Liver (tissue), 9 donors: ENCODE data around the gene RNF135. TPM values are rescaled to one million over a fixed set of nuclear protein-coding genes. Genes with fewer than 3 reads are reported as not detected.

Experiments used
- DNase-seq: peaks from one replicate; pipeline ENCODE4 v3.0.0-alpha.2; 2017; ENCODE audit warnings: low spot score
- H3K27ac ChIP-seq, 2 donors: one replicate each; pipeline ENCODE4 v1.7.0; 2013; ENCODE audit warnings: inconsistent platforms in 2 of 2, low read length in 2 of 2, control low read depth in 1 of 2, low read depth in 1 of 2, mild to moderate bottlenecking in 1 of 2
- H3K27me3 ChIP-seq, 4 donors: one replicate each; pipeline versions ENCODE4 v1.6.1 to v1.7.0; 2013; ENCODE audit warnings: low read length in 3 of 4, inconsistent platforms in 1 of 4, mild to moderate bottlenecking in 1 of 4, moderate library complexity in 1 of 4; ENCODE audit not compliant: control insufficient read depth in 4 of 4, insufficient read depth in 4 of 4
- H3K36me3 ChIP-seq, 4 donors: one replicate each; pipeline versions ENCODE4 v1.6.1 to v1.7.0; 2013; ENCODE audit warnings: low read length in 3 of 4, mild to moderate bottlenecking in 3 of 4, low read depth in 1 of 4, moderate library complexity in 1 of 4; ENCODE audit not compliant: control insufficient read depth in 4 of 4, insufficient read depth in 3 of 4
- H3K4me1 ChIP-seq, 4 donors: one replicate each; pipeline versions ENCODE4 v1.6.1 to v1.7.0; 2013; ENCODE audit warnings: low read length in 3 of 4, mild to moderate bottlenecking in 3 of 4, moderate library complexity in 1 of 4; ENCODE audit not compliant: control insufficient read depth in 4 of 4, insufficient read depth in 4 of 4
- H3K4me3 ChIP-seq, 3 donors: one replicate each; pipeline versions ENCODE4 v1.6.1 to v1.7.0; 2013; ENCODE audit warnings: low read length in 3 of 3, control low read depth in 1 of 3, low read depth in 1 of 3, mild to moderate bottlenecking in 1 of 3
- H3K9ac ChIP-seq, 2 donors: one replicate each; pipeline ENCODE4 v1.7.0; 2013; ENCODE audit warnings: low read length in 2 of 2, mild to moderate bottlenecking in 2 of 2, moderate library complexity in 2 of 2, control low read depth in 1 of 2, low read depth in 1 of 2
- H3K9me3 ChIP-seq, 4 donors: one replicate each; pipeline versions ENCODE4 v1.6.1 to v1.7.0; 2013; ENCODE audit warnings: low read length in 3 of 4; ENCODE audit not compliant: control insufficient read depth in 4 of 4
- EGR1 ChIP-seq, 2 donors: IDR thresholded peaks; 2 replicates each; pipeline ENCODE4 v1.6.1; 2016 to 2018; ENCODE audit warnings: antibody characterized with exemption in 2 of 2, low read depth in 2 of 2
- FOXA1 ChIP-seq: IDR thresholded peaks from 2 replicates; pipeline ENCODE4 v1.6.1; 2016; ENCODE audit warnings: antibody characterized with exemption
- FOXA2 ChIP-seq: IDR thresholded peaks from 2 replicates; pipeline ENCODE4 v1.6.1; 2016; ENCODE audit warnings: antibody characterized with exemption
- GABPA ChIP-seq, 2 donors: IDR thresholded peaks in 1 of 2; conservative IDR thresholded peaks in 1 of 2; 2 replicates each; pipeline ENCODE4 v1.6.1; 2016; ENCODE audit warnings: antibody characterized with exemption in 2 of 2, mild to moderate bottlenecking in 1 of 2, moderate library complexity in 1 of 2
- HNF4A ChIP-seq, 2 donors: conservative IDR thresholded peaks; 2 replicates each; pipeline ENCODE4 v1.6.1; 2016; ENCODE audit warnings: antibody characterized with exemption in 2 of 2, mild to moderate bottlenecking in 2 of 2
- HNF4G ChIP-seq: IDR thresholded peaks from 2 replicates; pipeline ENCODE4 v1.6.1; 2016; ENCODE audit warnings: antibody characterized with exemption
- JUND ChIP-seq, 2 donors: IDR thresholded peaks; 2 replicates each; pipeline ENCODE4 v1.6.1; 2016; ENCODE audit warnings: antibody characterized with exemption in 2 of 2
- NR2F2 ChIP-seq: IDR thresholded peaks from 2 replicates; pipeline ENCODE4 v1.6.1; 2016; ENCODE audit warnings: antibody characterized with exemption
- RAD21 ChIP-seq, 2 donors: IDR thresholded peaks; 2 replicates each; pipeline ENCODE4 v1.6.1; 2016; ENCODE audit warnings: antibody characterized with exemption in 2 of 2, mild to moderate bottlenecking in 2 of 2
- RXRA ChIP-seq, 2 donors: IDR thresholded peaks; 2 replicates each; pipeline ENCODE4 v1.6.1; 2017 to 2018; ENCODE audit warnings: antibody characterized with exemption in 2 of 2, mild to moderate bottlenecking in 1 of 2
- SP1 ChIP-seq: IDR thresholded peaks from 2 replicates; pipeline ENCODE4 v1.6.1; 2018; ENCODE audit warnings: antibody characterized with exemption, mild to moderate bottlenecking
- TAF1 ChIP-seq: conservative IDR thresholded peaks from 2 replicates; pipeline ENCODE4 v1.6.1; 2016; ENCODE audit warnings: antibody characterized with exemption, mild to moderate bottlenecking
- YY1 ChIP-seq: IDR thresholded peaks from 2 replicates; pipeline ENCODE4 v1.6.1; 2016; ENCODE audit warnings: antibody characterized with exemption, mild to moderate bottlenecking
- WGBS: extraction: QIAGEN DNeasy Blood & Tissue Kit; methylation state at CpG from one replicate; pipeline ENCODE4 v1.1.7; 2013; 5-methylcytosine and 5-hydroxymethylcytosine counted together
- polyA plus RNA-seq, 2 donors: library from polyadenylated mRNA; stranded (reverse) in 1 of 2; unstranded in 1 of 2; fragments of 200-250 nt in 1 of 2; fragments of >200 nt in 1 of 2; fragmentation: Nextera tagmentation in 1 of 2; extraction: Ambion mirVana in 1 of 2; gene quantifications; one replicate each; pipeline versions ENCODE4 v1.2.1 to v1.2.3, GENCODE V29; 2013 to 2015
- total RNA-seq, 2 donors: library from RNA; depleted of rRNA; stranded (reverse); fragments of >200 nt; gene quantifications; one replicate each; pipeline ENCODE4 v1.2.3, GENCODE V29; 2014
- TF ChIP-seq, protein P1 (sequence below): IDR thresholded peaks from 2 replicates; pipeline ENCODE4 v1.6.1; 2016; ENCODE audit warnings: antibody characterized with exemption
- TF ChIP-seq, protein P2 (sequence below): IDR thresholded peaks from 2 replicates; pipeline ENCODE4 v1.6.1; 2016; ENCODE audit warnings: antibody characterized with exemption
- TF ChIP-seq, protein P3 (sequence below): IDR thresholded peaks from 2 replicates; pipeline ENCODE4 v1.6.1; 2016; ENCODE audit warnings: antibody characterized with exemption
- TF ChIP-seq, protein P4 (sequence below): fragments of 150-350 bp; IDR thresholded peaks from 2 replicates; pipeline ENCODE4 v1.5.1; 2017; ENCODE audit warnings: improper control_type of control experiment, low read depth, low read length; ENCODE audit not compliant: missing input control
- TF ChIP-seq, protein P5 (sequence below): IDR thresholded peaks from 2 replicates; pipeline ENCODE4 v1.6.1; 2016; ENCODE audit warnings: antibody characterized with exemption, mild to moderate bottlenecking
- donor health status: healthy.
- donor health status: healthy.
- donor health status: healthy.
- donor health status: healthy.
- donor health status: healthy.

Gene RNF135
- total and polyA plus RNA-seq, 4 donors, result 3.4 to 5.5 (median 3.7) TPM

DNA sequence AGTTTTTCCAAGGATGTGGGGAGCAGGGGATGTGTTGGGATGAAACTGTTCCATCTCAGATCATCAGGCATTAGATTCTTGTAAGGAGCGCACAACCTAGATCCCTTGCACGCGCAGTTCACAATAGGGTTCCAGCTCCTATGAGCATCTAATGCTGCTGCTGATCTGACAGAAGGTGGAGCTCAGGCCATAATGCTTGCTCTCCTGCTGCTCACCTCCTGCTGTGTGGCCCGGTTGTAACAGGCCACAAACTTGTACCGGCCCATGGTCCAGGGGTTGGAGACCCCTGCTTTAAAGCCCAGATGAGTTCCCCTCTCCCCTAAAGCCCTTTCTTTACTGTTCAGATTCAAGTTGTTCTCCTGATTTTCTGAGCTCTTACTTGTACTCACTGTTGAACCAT, 44.8 kb downstream of the RNF135 start:
- Histone ChIP-seq H3K36me3 (no peaks in the 10 kb centered on the region), H3K9ac (no peak overlapping the region), H3K9me3 (no peaks in the 10 kb centered on the region), H3K27ac (no peak overlapping the region), H3K4me3 (no peak overlapping the region), H3K27me3 (no peaks in the 10 kb centered on the region), H3K4me1 (no peaks in the 10 kb centered on the region)
- TF ChIP-seq RXRA (IDR thresholded peaks at IDR 0.05) (no peak), SP1 (no peak), HNF4A (conservative IDR thresholded peaks at IDR 0.05) (no peak), HNF4G (no peak), YY1 (no peak), FOXA2 (no peak), GABPA (IDR thresholded peaks at IDR 0.05 in 1 of 2, conservative IDR thresholded peaks at IDR 0.05 in 1 of 2) (no peak), EGR1 (IDR thresholded peaks at IDR 0.05; ENCODE audit: low read depth in 2 of 2) (no peak), FOXA1 (no peak), NR2F2 (no peak)
- TF ChIP-seq, protein P1, sequence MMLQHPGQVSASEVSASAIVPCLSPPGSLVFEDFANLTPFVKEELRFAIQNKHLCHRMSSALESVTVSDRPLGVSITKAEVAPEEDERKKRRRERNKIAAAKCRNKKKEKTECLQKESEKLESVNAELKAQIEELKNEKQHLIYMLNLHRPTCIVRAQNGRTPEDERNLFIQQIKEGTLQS, result no peak
- TF ChIP-seq, protein P2, sequence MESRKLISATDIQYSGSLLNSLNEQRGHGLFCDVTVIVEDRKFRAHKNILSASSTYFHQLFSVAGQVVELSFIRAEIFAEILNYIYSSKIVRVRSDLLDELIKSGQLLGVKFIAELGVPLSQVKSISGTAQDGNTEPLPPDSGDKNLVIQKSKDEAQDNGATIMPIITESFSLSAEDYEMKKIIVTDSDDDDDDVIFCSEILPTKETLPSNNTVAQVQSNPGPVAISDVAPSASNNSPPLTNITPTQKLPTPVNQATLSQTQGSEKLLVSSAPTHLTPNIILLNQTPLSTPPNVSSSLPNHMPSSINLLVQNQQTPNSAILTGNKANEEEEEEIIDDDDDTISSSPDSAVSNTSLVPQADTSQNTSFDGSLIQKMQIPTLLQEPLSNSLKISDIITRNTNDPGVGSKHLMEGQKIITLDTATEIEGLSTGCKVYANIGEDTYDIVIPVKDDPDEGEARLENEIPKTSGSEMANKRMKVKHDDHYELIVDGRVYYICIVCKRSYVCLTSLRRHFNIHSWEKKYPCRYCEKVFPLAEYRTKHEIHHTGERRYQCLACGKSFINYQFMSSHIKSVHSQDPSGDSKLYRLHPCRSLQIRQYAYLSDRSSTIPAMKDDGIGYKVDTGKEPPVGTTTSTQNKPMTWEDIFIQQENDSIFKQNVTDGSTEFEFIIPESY, result no peak
- TF ChIP-seq, protein P3, sequence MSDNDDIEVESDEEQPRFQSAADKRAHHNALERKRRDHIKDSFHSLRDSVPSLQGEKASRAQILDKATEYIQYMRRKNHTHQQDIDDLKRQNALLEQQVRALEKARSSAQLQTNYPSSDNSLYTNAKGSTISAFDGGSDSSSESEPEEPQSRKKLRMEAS, result no peak
- no peak for DNase-seq
- 74% methylated on average over 5 of the region's 5 CpGs for WGBS

DNA sequence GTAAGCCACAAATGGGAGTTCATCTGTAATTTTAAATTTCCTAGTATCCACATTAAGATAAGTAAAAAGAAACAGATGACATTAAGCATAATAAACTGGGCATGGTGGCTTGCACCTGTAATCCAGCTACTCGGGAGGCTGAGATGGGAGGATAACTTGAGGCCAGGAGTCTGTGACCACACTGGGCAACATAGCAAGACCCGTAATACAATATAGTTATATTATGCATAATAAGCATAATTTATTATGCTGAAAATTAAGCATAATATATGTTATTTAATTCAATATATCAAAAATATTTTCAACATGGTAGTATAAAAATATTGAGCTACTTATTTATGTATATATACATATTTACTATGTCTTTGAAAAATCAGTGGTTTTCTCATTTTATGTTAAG, 48.2 kb downstream of the RNF135 start:
- Histone ChIP-seq H3K4me1 (no peaks in the 10 kb centered on the region), H3K36me3 (no peaks in the 10 kb centered on the region), H3K4me3 (no peak overlapping the region), H3K9ac (no peak overlapping the region), H3K9me3 (no peaks in the 10 kb centered on the region), H3K27me3 (no peaks in the 10 kb centered on the region), H3K27ac (no peak overlapping the region)
- DNase-seq, result no peak
- TF ChIP-seq, protein P3, result no peak
- TF ChIP-seq FOXA1 (no peak), GABPA (IDR thresholded peaks at IDR 0.05 in 1 of 2, conservative IDR thresholded peaks at IDR 0.05 in 1 of 2) (no peak), JUND (IDR thresholded peaks at IDR 0.05) (no peak), NR2F2 (no peak), FOXA2 (no peak), SP1 (no peak), RAD21 (IDR thresholded peaks at IDR 0.05) (no peak), TAF1 (no peak), EGR1 (IDR thresholded peaks at IDR 0.05; ENCODE audit: low read depth in 2 of 2) (no peak), HNF4G (no peak), HNF4A (conservative IDR thresholded peaks at IDR 0.05) (no peak), RXRA (IDR thresholded peaks at IDR 0.05) (no peak)
- TF ChIP-seq, protein P4, sequence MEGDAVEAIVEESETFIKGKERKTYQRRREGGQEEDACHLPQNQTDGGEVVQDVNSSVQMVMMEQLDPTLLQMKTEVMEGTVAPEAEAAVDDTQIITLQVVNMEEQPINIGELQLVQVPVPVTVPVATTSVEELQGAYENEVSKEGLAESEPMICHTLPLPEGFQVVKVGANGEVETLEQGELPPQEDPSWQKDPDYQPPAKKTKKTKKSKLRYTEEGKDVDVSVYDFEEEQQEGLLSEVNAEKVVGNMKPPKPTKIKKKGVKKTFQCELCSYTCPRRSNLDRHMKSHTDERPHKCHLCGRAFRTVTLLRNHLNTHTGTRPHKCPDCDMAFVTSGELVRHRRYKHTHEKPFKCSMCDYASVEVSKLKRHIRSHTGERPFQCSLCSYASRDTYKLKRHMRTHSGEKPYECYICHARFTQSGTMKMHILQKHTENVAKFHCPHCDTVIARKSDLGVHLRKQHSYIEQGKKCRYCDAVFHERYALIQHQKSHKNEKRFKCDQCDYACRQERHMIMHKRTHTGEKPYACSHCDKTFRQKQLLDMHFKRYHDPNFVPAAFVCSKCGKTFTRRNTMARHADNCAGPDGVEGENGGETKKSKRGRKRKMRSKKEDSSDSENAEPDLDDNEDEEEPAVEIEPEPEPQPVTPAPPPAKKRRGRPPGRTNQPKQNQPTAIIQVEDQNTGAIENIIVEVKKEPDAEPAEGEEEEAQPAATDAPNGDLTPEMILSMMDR, result no peak
- TF ChIP-seq, protein P5, sequence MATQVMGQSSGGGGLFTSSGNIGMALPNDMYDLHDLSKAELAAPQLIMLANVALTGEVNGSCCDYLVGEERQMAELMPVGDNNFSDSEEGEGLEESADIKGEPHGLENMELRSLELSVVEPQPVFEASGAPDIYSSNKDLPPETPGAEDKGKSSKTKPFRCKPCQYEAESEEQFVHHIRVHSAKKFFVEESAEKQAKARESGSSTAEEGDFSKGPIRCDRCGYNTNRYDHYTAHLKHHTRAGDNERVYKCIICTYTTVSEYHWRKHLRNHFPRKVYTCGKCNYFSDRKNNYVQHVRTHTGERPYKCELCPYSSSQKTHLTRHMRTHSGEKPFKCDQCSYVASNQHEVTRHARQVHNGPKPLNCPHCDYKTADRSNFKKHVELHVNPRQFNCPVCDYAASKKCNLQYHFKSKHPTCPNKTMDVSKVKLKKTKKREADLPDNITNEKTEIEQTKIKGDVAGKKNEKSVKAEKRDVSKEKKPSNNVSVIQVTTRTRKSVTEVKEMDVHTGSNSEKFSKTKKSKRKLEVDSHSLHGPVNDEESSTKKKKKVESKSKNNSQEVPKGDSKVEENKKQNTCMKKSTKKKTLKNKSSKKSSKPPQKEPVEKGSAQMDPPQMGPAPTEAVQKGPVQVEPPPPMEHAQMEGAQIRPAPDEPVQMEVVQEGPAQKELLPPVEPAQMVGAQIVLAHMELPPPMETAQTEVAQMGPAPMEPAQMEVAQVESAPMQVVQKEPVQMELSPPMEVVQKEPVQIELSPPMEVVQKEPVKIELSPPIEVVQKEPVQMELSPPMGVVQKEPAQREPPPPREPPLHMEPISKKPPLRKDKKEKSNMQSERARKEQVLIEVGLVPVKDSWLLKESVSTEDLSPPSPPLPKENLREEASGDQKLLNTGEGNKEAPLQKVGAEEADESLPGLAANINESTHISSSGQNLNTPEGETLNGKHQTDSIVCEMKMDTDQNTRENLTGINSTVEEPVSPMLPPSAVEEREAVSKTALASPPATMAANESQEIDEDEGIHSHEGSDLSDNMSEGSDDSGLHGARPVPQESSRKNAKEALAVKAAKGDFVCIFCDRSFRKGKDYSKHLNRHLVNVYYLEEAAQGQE, result no peak
- TF ChIP-seq, protein P1, result no peak
- TF ChIP-seq, protein P2, result no peak
- 98% methylated on average over 2 of the region's 2 CpGs for WGBS
